ENCODE results near the gene KRTAP10-9.
"Not testable (repeated sequence)": the region's sequence is repeated elsewhere in the genome, so short reads cannot be mapped to it uniquely, and the experiment has no call there.

The KRTAP10-9 gene

GRCh38 chr21:44615911-44616590, 10.8 kb upstream of the KRTAP10-9 start:
- DNase-seq: no peak

- DNase-seq: no peak
These were observed 10.3 kb upstream of the KRTAP10-9 start for GRCh38 chr21:44616591-44616926.

- DNase-seq: no peak
These were observed 9.8 kb upstream of the KRTAP10-9 start for GRCh38 chr21:44617071-44617501.

- no peak for DNase-seq
These were observed 8.4 kb upstream of the KRTAP10-9 start for GRCh38 chr21:44618504-44618903.

- no peak for DNase-seq
These were observed 8.0 kb upstream of the KRTAP10-9 start for GRCh38 chr21:44618909-44619308.

- no peak for DNase-seq
These were observed 7.0 kb upstream of the KRTAP10-9 start for GRCh38 chr21:44619886-44620285.

- DNase-seq: no peak
These were observed 3.3 kb upstream of the KRTAP10-9 start for GRCh38 chr21:44623575-44623974.

- no peak for DNase-seq
These were observed 1.1 kb upstream of the KRTAP10-9 start for GRCh38 chr21:44625756-44626155.

- DNase-seq: no peak
These were observed 631 bp upstream of the KRTAP10-9 start for GRCh38 chr21:44626262-44626661.

GRCh38 chr21:44627181-44627822, 409 bp downstream of the KRTAP10-9 start:
- not testable (repeated sequence) for DNase-seq

- DNase-seq: not testable (repeated sequence)
These were observed 939 bp downstream of the KRTAP10-9 start for GRCh38 chr21:44627831-44628233.

- DNase-seq: no peak
These were observed 2.0 kb downstream of the KRTAP10-9 start for GRCh38 chr21:44628707-44629391.

GRCh38 chr21:44630440-44630839, 3.5 kb downstream of the KRTAP10-9 start:
- DNase-seq: no peak

- DNase-seq: no peak
These were observed 5.2 kb downstream of the KRTAP10-9 start for GRCh38 chr21:44632067-44632466.

GRCh38 chr21:44636209-44637017, 9.5 kb downstream of the KRTAP10-9 start:
- DNase-seq: no peak

- no peak for DNase-seq
These were observed 10.3 kb downstream of the KRTAP10-9 start, which contains the start of gene KRTAP10-10 for GRCh38 chr21:44637018-44637850. KRTAP10-10 (plus strand) TSS chr21:44637356; CDS start chr21:44637418, 62 bp downstream.

- not testable (repeated sequence) for DNase-seq
These were observed 11.0 kb downstream of the KRTAP10-9 start for GRCh38 chr21:44637851-44638348.

- DNase-seq: not testable (repeated sequence)
These were observed 11.8 kb downstream of the KRTAP10-9 start for GRCh38 chr21:44638506-44639330.

- no peak for DNase-seq
These were observed 12.4 kb downstream of the KRTAP10-9 start for GRCh38 chr21:44639331-44639655.

GRCh38 chr21:44640761-44641160, 13.9 kb downstream of the KRTAP10-9 start:
- no peak for DNase-seq

- DNase-seq: no peak
These were observed 16.9 kb downstream of the KRTAP10-9 start for GRCh38 chr21:44643741-44644310.
